Naive thymus-derived CD8-positive, alpha-beta T cell (primary cell): ENCODE data around the gene ARHGDIB. TPM values are rescaled to one million over a fixed set of nuclear protein-coding genes. Genes with fewer than 3 reads are reported as not detected.

Source experiments
- ATAC-seq, 2 donors: fragments of 150-1000 bp; cut with Tn5 transposase in 1 of 2; sonication (Bioruptor Pico), chemical (Tn5 transposase) in 1 of 2; 1 replicate in 1 of 2; 2 replicates in 1 of 2; pipeline ENCODE4 v1.10.0; 2021; ENCODE audit warnings: mild to moderate bottlenecking in 2 of 2, moderate library complexity in 2 of 2
- POLR2A ChIA-PET: fragments of 350-600 bp; sonication (Branson Sonifier 250); formaldehyde crosslinking; loops from one replicate; lab custom pipeline; 2021; ENCODE audit warnings: antibody characterized with exemption; lab: Charles Lee
- DNase-seq, 10 donors: peaks; one replicate each; pipeline versions ENCODE4 v3.0.0 to v3.0.0-alpha.2; 2020 to 2022
- H3K27ac Mint-ChIP-seq, 10 donors: one replicate each; pipeline ENCODE4 v1.8.0; 2020 to 2022; ENCODE audit warnings: mild to moderate bottlenecking in 10 of 10, mixed read lengths in 10 of 10, moderate library complexity in 4 of 10, inconsistent platforms in 1 of 10
- H3K27me3 Mint-ChIP-seq, 5 donors: one replicate each; pipeline ENCODE4 v1.8.0; 2021 to 2022; ENCODE audit warnings: mixed read lengths in 5 of 5
- H3K36me3 Mint-ChIP-seq, 3 donors: one replicate each; pipeline ENCODE4 v1.8.0; 2020 to 2022; ENCODE audit warnings: mixed read lengths in 3 of 3, mild to moderate bottlenecking in 2 of 3, inconsistent platforms in 1 of 3
- H3K4me1 Mint-ChIP-seq, 4 donors: one replicate each; pipeline ENCODE4 v1.8.0; 2021 to 2022; ENCODE audit warnings: mixed read lengths in 4 of 4
- H3K4me3 Mint-ChIP-seq, 10 donors: one replicate each; pipeline ENCODE4 v1.8.0; 2020 to 2022; ENCODE audit warnings: mild to moderate bottlenecking in 10 of 10, mixed read lengths in 10 of 10, moderate library complexity in 6 of 10, inconsistent platforms in 1 of 10
- H3K9me3 Mint-ChIP-seq, 9 donors: one replicate each; pipeline ENCODE4 v1.8.0; 2020 to 2022; ENCODE audit warnings: mixed read lengths in 9 of 9, mild to moderate bottlenecking in 3 of 9, inconsistent platforms in 1 of 9, moderate library complexity in 1 of 9
- polyA plus RNA-seq, 3 donors: library from polyadenylated mRNA; unstranded; fragments of 300-500 nt; fragmentation: Illumina TruSeq; gene quantifications; one replicate each; pipeline ENCODE4 v1.2.3, GENCODE V29; 2021
- total RNA-seq, 8 experiments: library from RNA in 2 of 8; stranded (reverse) in 2 of 8; gene quantifications; one replicate each; pipeline ENCODE4 v1.2.3 and lab custom pipeline; 2021 to 2026

The ARHGDIB gene
- total RNA-seq (100 to 1,000 TPM; 937 to 948 TPM), polyA plus RNA-seq (1,000 to 10,000 TPM; 3,195 to 3,446 (median 3,407) TPM), total RNA-seq (lab: John Stamatoyannopoulos, UW) (270 to 859 (median 700) reads per million in 6 experiments)

DNA sequence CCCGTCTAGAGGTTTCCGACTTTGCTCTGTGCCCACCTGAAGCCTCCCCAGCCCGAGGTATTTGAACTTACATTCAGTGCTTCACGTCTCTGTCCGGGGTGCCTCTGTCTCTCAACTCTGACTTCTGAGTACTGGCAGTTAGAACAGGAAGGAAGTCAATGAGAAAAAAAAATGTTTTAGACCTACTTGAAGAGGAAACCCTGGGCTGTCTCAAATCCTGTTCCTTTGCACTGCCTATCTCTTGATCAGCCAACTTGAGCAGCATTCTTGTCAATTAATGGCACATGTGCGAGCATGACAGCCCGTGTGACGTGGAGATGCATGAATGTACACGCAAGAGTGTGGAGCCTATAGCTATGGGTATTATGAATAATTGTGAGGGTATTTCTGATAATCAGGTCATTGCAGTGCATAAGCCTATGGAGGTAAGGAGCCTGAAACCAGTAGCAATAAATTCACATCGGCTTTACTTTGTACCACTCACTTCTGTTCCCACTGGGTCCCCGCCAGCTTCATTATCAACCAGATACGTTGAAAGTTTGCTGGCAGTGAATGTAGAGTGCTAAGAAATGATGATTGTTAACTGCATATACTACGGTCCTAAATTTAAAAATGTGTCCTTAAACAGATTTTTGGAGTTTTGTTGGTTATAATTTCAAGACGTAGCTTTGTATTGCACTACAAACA lies at the start of gene ARHGDIB:
Gene ARHGDIB, minus strand, starts transcription at position 136 of the 687 bp plus-strand sequence. CDS start 10,889 bp downstream, outside the sequence.
- Mint-ChIP-seq H3K4me1 (peaks cover 37 to 89% (median 65%) of the 10 kb centered on the region in 4 donors), H3K36me3 (peaks cover 18 to 42% (median 34%) of the 10 kb centered on the region in 3 donors), H3K9me3 (peaks cover 0 to 12% (median 0%) of the 10 kb centered on the region in 9 donors), H3K27ac (peak within 1 kb of the TSS; percentile 95 to 100 (median 99)), H3K4me3 (peak within 1 kb of the TSS; percentile 95 to 100 (median 99)), H3K27me3 (no peaks in the 10 kb centered on the region)
- ATAC-seq (peak; percentile 75 to 80), DNase-seq (peak; percentile 42 to 95 (median 88))
- POLR2A ChIA-PET, result interaction anchor here (0.7 to 7.8 kb wide), 20 partner anchors 9 to 191 kb away, joined by 3 to 86 read pairs (median 8); partner anchors contain the start of genes C12orf60, ERP27, PDE6H and WBP11

DNA sequence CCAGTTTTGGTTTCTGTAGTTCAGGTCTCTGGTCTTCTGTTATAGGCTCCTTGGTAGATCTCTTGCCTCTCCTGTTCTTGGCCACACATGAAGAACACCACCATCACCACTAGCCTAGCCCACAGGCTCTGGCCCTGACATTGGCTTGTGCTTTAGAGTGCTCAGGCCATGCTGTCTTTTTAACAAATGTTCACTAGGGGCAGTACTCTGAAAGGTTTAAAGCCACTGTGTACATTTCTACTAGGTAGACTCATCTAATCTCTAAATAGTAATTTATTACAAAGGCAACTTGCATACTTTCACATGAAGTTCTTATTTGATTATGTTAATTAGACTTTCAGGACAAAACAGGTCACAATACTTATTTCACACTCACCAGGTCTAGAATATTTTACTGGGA lies 49.8 kb upstream of the ARHGDIB start:
- Mint-ChIP-seq H3K4me3 (no peak overlapping the region), H3K36me3 (no peaks in the 10 kb centered on the region), H3K27me3 (peaks cover 9 to 22% (median 15%) of the 10 kb centered on the region in 5 donors), H3K4me1 (no peaks in the 10 kb centered on the region), H3K9me3 (no peaks in the 10 kb centered on the region), H3K27ac (no peak overlapping the region)
- no peak for DNase-seq
- ATAC-seq, result no peak
- POLR2A ChIA-PET, result no interaction called here

DNA sequence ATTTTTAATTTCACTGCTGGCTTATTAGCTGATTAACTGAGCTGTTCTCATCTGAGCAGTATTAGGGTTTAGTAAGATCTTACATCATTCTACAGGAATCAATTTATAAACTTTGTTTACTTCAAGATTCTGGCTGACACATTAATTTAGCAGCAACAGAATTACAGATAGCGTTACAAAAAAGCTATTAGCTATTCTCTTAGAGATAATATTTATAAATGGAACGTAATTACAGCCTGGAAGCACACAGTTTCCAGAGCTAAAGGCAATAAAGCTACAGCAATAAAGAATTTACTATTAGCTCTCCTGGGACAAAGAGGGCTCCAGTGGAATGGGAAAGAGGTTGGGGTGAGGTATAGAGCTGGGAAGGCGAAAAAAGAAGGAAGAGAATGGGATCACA lies 46.1 kb upstream of the ARHGDIB start:
- ATAC-seq (no peak), DNase-seq (no peak)
- Mint-ChIP-seq H3K9me3 (no peaks in the 10 kb centered on the region), H3K27ac (no peak overlapping the region), H3K27me3 (peaks cover 11 to 42% (median 29%) of the 10 kb centered on the region in 5 donors), H3K36me3 (no peaks in the 10 kb centered on the region), H3K4me3 (no peak overlapping the region), H3K4me1 (no peaks in the 10 kb centered on the region)
- POLR2A ChIA-PET, result interaction anchor here (0.5 kb wide), 1 partner anchor 858 kb away, joined by 4 read pairs; no protein-coding TSS in a partner anchor

DNA sequence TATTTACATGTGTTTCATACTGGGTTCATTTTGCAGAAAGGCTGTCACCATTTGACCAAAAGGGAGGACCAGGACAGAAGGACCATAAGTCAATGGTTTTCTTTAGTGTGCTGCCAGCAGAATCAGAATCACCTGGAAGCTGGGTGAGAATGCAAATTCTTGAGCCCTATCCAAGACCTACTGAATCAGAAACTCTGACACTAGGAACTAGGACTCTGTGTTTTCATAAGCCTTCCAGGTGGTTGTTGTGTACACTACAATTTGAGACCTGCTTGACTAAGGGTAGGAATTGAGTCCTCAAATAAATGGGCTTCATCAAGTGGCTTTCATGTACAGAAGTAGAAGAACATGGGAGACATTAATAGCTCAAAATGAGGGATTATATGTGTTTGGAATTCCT lies 43.7 kb upstream of the ARHGDIB start:
- no peak overlapping the region for H3K27ac Mint-ChIP-seq
- POLR2A ChIA-PET, result no interaction called here
- H3K27me3 Mint-ChIP-seq, result peaks cover 11 to 42% (median 31%) of the 10 kb centered on the region in 5 donors
- ATAC-seq (no peak), DNase-seq (no peak)
- H3K4me3 Mint-ChIP-seq, result no peak overlapping the region
- H3K9me3 Mint-ChIP-seq, result no peaks in the 10 kb centered on the region
- no peaks in the 10 kb centered on the region for H3K4me1 Mint-ChIP-seq
- no peaks in the 10 kb centered on the region for H3K36me3 Mint-ChIP-seq

DNA sequence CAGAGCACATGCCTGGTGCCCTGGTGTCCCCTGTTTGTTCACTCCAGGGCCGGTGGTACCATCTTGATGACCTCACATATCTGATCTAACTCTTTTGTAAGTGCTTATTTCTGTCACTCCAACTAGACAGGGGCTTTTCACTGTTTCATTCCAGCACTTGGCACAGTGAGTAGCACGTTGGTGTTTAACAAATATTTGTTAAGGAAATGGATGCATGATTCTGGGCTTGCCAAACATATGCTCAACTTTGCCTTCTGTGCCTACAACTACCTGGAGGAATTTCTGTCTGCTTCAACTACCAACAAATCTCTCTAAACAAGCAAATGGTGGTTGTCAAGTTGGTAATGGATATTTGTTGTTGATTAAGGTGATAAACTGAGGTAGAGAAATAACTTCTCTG lies 43.0 kb upstream of the ARHGDIB start:
- no peak for DNase-seq
- POLR2A ChIA-PET, result no interaction called here
- Mint-ChIP-seq H3K4me3 (no peak overlapping the region), H3K9me3 (no peaks in the 10 kb centered on the region), H3K36me3 (no peaks in the 10 kb centered on the region), H3K27me3 (peaks cover 9 to 42% (median 25%) of the 10 kb centered on the region in 5 donors), H3K27ac (no peak overlapping the region), H3K4me1 (no peaks in the 10 kb centered on the region)
- ATAC-seq, result no peak

DNA sequence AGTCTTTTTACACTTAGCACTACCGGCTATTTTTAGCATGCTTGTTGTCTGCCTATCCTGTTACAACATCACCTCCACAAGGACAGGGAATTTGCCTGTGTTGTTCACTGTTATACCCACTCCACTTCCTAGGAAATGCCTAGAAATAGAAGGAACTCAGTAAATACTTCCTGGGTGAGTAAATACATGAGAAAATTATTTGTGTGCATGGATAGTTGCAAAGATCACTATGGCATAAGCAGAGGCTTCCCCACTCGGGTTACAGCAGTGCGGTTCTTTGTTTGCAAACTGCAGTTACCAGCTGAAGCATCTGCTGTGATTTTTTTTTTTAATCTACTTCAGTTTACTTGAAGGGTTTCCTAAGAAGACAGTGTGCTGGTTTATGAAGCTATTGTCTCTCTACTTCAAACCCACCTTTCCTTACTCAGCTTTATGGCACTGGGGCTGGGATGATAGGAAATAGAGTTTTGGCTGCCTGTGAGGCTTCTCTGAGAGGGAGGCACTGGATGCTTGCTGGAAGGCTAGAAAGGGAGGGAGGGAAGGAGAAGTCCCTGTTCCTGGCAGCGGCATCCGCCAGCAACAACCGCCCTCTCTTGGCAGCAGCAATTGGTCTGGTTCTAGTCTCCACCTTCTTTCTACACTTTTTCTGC lies 40.5 kb upstream of the ARHGDIB start:
- H3K27ac Mint-ChIP-seq, result no peak overlapping the region
- no peak overlapping the region for H3K4me3 Mint-ChIP-seq
- POLR2A ChIA-PET, result interaction anchor here (0.7 kb wide), 1 partner anchor 165 kb away, joined by 3 read pairs; no protein-coding TSS in a partner anchor
- H3K27me3 Mint-ChIP-seq, result peaks cover 5 to 27% (median 20%) of the 10 kb centered on the region in 5 donors
- no peaks in the 10 kb centered on the region for H3K36me3 Mint-ChIP-seq
- no peaks in the 10 kb centered on the region for H3K9me3 Mint-ChIP-seq
- H3K4me1 Mint-ChIP-seq, result no peaks in the 10 kb centered on the region
- ATAC-seq (no peak), DNase-seq (no peak)

DNA sequence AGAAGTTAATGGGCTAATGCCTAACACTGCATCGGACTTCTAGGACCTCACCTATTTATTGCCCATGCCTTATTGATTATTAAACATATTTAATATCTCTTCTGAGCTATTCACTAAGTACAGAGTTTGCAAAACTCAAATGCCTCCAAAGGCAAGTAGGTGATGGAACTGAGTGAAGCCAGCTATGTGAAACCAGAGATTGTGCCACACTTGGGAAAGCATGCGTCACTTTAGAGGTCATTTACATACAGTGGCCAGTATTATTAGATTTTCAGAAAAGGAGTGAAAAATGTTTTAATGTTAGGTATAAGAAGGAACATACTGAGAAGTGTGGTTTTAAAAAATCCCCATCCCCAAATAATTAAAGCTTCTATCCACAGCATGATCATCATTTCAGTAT lies 39.2 kb upstream of the ARHGDIB start:
- Mint-ChIP-seq H3K9me3 (no peaks in the 10 kb centered on the region), H3K4me3 (no peak overlapping the region), H3K36me3 (no peaks in the 10 kb centered on the region), H3K4me1 (peaks cover under 1 to 4% (median 2%) of the 10 kb centered on the region in 4 donors), H3K27me3 (peaks cover 2 to 19% (median 14%) of the 10 kb centered on the region in 5 donors), H3K27ac (no peak overlapping the region)
- ATAC-seq (no peak), DNase-seq (no peak)
- POLR2A ChIA-PET, result no interaction called here

DNA sequence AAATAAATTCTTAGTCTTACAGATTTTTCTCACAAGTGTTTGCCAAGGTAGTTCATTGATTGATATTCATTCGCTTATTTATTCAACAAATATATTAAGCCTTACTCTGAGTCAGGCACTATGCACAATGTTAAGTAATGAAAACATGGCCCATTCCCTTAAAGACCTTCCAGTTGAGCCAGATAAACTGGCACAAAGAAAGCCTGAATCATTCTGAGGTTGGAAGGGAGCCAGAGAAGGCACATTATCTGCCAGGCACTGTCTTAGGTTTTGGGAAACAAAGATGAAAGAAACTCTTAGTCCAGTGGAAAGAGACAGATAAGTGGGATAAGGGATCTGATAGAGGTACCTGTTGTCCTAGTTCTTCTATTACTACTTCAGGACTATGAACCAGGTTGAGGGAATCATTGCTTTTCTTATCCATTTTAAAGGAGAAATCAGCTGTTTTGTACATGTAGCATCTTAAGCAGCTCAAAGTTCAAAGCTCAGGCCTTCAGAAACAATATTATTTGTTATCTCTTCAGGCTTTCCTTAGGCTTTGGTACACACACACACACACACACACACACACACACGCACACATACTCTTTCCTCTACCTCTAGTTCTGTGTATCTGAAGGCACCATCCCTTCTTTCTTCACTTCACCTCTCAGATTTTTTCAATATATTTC lies 38.4 kb upstream of the ARHGDIB start:
- DNase-seq (no peak), ATAC-seq (no peak)
- no peak overlapping the region for H3K27ac Mint-ChIP-seq
- H3K9me3 Mint-ChIP-seq, result no peaks in the 10 kb centered on the region
- no peak overlapping the region for H3K4me3 Mint-ChIP-seq
- H3K36me3 Mint-ChIP-seq, result no peaks in the 10 kb centered on the region
- peaks cover 5 to 11% (median 9%) of the 10 kb centered on the region in 4 donors for H3K4me1 Mint-ChIP-seq
- H3K27me3 Mint-ChIP-seq, result peaks cover 0 to 19% (median 12%) of the 10 kb centered on the region in 5 donors
- POLR2A ChIA-PET, result interaction anchor here (0.6 kb wide), 1 partner anchor 82 kb away, joined by 3 read pairs; no protein-coding TSS in a partner anchor

DNA sequence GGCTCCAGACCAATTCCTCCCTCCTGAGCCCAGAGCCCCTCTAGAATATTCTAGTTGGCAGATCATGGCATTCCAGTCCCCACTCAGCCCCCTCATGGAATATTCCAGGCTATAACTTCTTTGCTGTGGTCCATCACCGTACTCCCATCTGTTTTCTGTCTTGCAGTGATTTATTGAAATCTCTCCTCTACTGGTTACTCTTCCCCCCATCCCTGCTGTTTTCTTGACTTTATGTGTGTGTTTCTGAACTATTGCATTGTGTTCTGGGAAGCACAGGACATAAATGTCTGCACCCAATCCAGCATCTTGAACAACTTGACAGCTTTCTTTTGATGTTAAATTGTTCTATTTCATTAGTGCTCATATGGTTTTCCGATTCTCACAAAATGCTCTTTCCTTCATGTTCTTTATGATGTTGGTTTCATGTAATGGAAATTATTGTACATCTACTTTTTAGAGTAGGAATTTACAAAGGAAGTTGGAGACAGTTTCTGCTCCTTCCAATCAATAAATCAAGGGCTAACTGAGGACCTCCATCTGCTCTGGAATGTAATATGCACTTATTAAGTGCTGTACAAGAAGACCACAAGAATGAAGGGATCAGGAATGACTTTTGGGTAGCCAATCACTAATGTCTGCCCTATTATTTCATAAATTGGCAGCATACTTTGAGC lies 37.8 kb upstream of the ARHGDIB start:
- H3K4me1 Mint-ChIP-seq, result peaks cover 11 to 18% (median 16%) of the 10 kb centered on the region in 4 donors
- H3K9me3 Mint-ChIP-seq, result no peaks in the 10 kb centered on the region

DNA sequence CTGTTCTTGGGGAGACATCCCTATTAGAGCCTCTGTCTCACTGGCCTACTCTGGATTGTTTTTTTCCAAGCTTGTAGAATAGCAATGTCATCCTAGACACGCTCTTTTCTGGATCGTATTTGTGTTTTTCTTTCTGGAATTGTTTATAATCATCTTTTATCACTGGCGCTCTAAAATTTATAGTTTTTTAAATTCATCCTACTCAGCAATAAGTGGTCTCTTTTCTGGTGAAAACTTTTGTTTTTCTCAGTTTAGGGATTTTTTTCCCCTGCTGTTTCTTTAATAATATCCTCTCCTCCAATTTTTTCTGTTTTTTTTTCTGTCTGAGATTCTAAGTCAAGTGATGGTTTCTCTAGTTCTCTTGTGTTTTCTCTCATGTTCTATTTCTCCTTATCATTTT lies 36.6 kb upstream of the ARHGDIB start:
- Mint-ChIP-seq H3K4me1 (peaks cover 19 to 29% (median 27%) of the 10 kb centered on the region in 4 donors), H3K27me3 (peaks cover 0 to 9% (median 1%) of the 10 kb centered on the region in 5 donors), H3K9me3 (no peaks in the 10 kb centered on the region), H3K27ac (peak overlapping the region in 1 of 10 donors; percentile 2), H3K4me3 (no peak overlapping the region), H3K36me3 (no peaks in the 10 kb centered on the region)
- ATAC-seq (no peak), DNase-seq (no peak)
- POLR2A ChIA-PET, result no interaction called here

More for the DNA sequence above, 37.8 kb upstream of the ARHGDIB start:
- H3K4me3 Mint-ChIP-seq, result no peak overlapping the region
- POLR2A ChIA-PET, result interaction anchor here (0.6 kb wide), 1 partner anchor 82 kb away, joined by 3 read pairs; no protein-coding TSS in a partner anchor
- no peak for DNase-seq
- H3K27me3 Mint-ChIP-seq, result peaks cover 0 to 15% (median 5%) of the 10 kb centered on the region in 5 donors
- H3K27ac Mint-ChIP-seq, result peak overlapping the region in 1 of 10 donors; percentile 1
- no peak for ATAC-seq
- no peaks in the 10 kb centered on the region for H3K36me3 Mint-ChIP-seq

DNA sequence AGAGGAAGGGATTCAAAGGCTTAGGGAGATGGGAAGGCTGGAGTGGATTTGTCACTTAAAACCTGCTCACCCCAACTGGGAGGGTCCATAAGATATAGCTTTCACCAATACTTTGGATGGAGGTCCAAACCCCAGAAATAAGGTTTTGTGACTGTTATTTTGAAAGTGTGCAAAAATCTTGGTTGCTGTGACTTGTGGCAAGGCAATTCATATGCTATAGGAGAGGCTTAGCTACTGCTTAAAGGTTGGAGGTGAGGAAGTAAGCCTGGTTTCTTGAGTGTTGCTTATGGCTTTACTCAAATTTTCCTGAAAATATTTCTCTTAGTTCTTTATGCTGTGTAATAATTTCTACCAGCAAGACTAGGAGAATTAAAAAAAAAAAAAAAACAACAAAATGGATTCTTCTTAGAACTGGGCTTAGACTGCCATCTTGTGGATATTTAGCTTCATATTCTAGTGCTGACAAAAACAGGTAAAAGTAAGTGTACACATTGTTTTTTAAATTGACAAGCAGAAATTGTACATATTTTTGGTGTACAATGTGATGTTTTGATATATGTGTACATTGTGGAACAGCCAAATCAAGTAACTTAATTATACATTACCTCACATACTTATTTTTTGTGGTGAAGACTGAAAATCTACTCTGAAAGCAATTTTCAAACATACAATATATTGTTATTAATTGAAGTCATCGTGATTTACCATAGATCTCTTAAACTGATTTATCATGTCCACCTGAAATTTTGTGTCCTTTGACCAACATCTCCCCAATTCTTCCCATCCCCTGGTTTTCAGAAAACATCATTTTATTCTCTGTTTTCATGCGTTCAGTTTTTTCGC lies 34.4 kb upstream of the ARHGDIB start:
- peaks cover 0 to 7% (median 1%) of the 10 kb centered on the region in 9 donors for H3K9me3 Mint-ChIP-seq
- peaks cover 19 to 44% (median 31%) of the 10 kb centered on the region in 4 donors for H3K4me1 Mint-ChIP-seq
- H3K27ac Mint-ChIP-seq, result peak overlapping the region; percentile 63 to 94 (median 88)
- peak overlapping the region in 9 of 10 donors; percentile 1 to 76 (median 54) for H3K4me3 Mint-ChIP-seq
- H3K36me3 Mint-ChIP-seq, result peaks cover 0 to 6% (median 4%) of the 10 kb centered on the region in 3 donors
- DNase-seq (peak in 3 of 10 donors; percentile 63 to 74 (median 68)), ATAC-seq (peak; percentile 50 to 56)
- H3K27me3 Mint-ChIP-seq, result peaks cover 0 to 3% (median 0%) of the 10 kb centered on the region in 5 donors
- POLR2A ChIA-PET, result interaction anchor here (0.5 to 5.2 kb wide), 19 partner anchors 11 to 569 kb away, joined by 3 to 81 read pairs (median 4); partner anchors contain the start of genes ARHGDIB, C12orf60, ERP27 and RERG
